ENCODE results near the gene PDE6C.

The PDE6C gene

DNA sequence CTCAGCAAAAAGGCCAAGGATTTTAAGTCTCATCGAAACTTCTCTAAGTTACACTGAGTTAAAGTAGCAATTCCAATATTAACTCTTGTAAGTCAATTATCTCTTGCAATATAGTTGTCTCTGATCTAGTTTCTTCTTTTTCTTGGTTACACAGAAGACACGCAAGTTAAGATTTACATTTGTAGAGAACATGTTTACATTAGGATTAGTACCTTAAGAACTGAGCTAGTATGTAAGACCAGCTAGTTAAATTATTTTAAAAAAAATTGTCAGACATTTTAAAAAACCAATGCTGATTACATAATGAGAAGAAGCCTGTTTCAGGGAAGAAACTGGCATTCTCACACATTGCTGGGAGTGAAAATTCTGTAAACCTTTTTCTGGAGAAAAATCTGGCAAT is 58.7 kb downstream of the PDE6C start:
- H3K4me2 ChIP-seq (ENCODE audit: low read depth, low read length) = no peak overlapping the region
- H4K20me1 ChIP-seq (ENCODE audit: insufficient read depth, low read length) = no peaks in the 10 kb centered on the region
- H3K4me1 ChIP-seq (ENCODE audit: low read length) = no peaks in the 10 kb centered on the region
- no peak overlapping the region for H2AFZ ChIP-seq (ENCODE audit: low read length)
- H3K9me3 ChIP-seq (replicated peaks; ENCODE audit: insufficient read depth, low read length) = no peaks in the 10 kb centered on the region
- no peaks in the 10 kb centered on the region for H3K79me2 ChIP-seq (ENCODE audit: low read length)
- H3F3A ChIP-seq (ENCODE audit: insufficient read depth, low read length) = no peaks in the 10 kb centered on the region
- no peak for DNase-seq
- H3K9ac ChIP-seq (ENCODE audit: low read length) = no peak overlapping the region
- no peaks in the 10 kb centered on the region for H3K9me2 ChIP-seq (replicated peaks; ENCODE audit: insufficient read depth, low read length)
- H3K36me3 ChIP-seq (replicated peaks; ENCODE audit: insufficient read depth, low read length) = no peaks in the 10 kb centered on the region
- H3K27ac ChIP-seq (ENCODE audit: low read length) = no peak overlapping the region
- no peak overlapping the region for H3K4me3 ChIP-seq (ENCODE audit: low read length)
- H3K27me3 ChIP-seq (replicated peaks; ENCODE audit: insufficient read depth, low read length) = no peaks in the 10 kb centered on the region
- TF ChIP-seq, protein P1, sequence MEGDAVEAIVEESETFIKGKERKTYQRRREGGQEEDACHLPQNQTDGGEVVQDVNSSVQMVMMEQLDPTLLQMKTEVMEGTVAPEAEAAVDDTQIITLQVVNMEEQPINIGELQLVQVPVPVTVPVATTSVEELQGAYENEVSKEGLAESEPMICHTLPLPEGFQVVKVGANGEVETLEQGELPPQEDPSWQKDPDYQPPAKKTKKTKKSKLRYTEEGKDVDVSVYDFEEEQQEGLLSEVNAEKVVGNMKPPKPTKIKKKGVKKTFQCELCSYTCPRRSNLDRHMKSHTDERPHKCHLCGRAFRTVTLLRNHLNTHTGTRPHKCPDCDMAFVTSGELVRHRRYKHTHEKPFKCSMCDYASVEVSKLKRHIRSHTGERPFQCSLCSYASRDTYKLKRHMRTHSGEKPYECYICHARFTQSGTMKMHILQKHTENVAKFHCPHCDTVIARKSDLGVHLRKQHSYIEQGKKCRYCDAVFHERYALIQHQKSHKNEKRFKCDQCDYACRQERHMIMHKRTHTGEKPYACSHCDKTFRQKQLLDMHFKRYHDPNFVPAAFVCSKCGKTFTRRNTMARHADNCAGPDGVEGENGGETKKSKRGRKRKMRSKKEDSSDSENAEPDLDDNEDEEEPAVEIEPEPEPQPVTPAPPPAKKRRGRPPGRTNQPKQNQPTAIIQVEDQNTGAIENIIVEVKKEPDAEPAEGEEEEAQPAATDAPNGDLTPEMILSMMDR (IDR thresholded peaks at IDR 0.05; ENCODE audit: low read length) = no peak
- TF ChIP-seq EZH2phosphoT487 (IDR thresholded peaks at IDR 0.05; ENCODE audit: low read length) (no peak), EZH2 (optimal IDR thresholded peaks at IDR 0.05; ENCODE audit: low read depth, low read length) (no peak)

DNA sequence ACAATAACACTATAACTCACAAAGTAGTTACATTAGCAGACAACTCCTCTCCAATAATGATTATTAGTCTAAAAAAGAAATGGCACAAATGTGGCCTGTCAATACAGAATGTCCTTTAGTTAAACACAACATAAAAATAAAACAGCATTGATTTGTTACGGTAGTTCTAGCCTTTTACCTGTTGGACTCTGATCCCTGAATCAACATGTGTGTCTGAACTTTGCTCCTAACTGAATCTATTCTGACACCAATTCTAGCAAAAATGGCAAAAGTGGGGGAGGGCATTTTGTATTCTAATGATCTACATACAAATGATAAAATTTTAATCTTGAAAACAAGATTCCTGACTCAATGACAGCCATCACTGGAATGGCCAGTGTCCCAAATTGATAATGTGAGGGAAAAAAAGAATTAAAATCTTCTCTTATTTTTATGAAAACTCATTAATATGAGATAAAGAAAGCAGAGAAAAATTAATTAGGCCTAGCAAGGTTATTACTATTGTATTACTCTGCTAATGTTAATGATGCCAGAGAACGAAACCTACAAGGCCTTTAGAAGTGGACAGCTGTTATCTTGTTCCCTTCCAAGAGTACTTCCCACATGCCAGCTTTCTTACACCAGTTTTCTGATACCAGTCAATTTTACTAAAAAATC is 59.8 kb downstream of the PDE6C start:
- DNase-seq = no peak
- Histone ChIP-seq H3K9me2 (replicated peaks; ENCODE audit: insufficient read depth, low read length) (no peaks in the 10 kb centered on the region), H3K79me2 (ENCODE audit: low read length) (no peaks in the 10 kb centered on the region), H2AFZ (ENCODE audit: low read length) (no peak overlapping the region), H3K27me3 (replicated peaks; ENCODE audit: insufficient read depth, low read length) (no peaks in the 10 kb centered on the region), H3K27ac (ENCODE audit: low read length) (no peak overlapping the region), H3F3A (ENCODE audit: insufficient read depth, low read length) (no peaks in the 10 kb centered on the region), H3K36me3 (replicated peaks; ENCODE audit: insufficient read depth, low read length) (no peaks in the 10 kb centered on the region), H4K20me1 (ENCODE audit: insufficient read depth, low read length) (no peaks in the 10 kb centered on the region), H3K9me3 (replicated peaks; ENCODE audit: insufficient read depth, low read length) (no peaks in the 10 kb centered on the region), H3K4me3 (ENCODE audit: low read length) (no peak overlapping the region), H3K4me2 (ENCODE audit: low read depth, low read length) (no peak overlapping the region), H3K9ac (ENCODE audit: low read length) (no peak overlapping the region), H3K4me1 (ENCODE audit: low read length) (no peaks in the 10 kb centered on the region)
- no peak for TF ChIP-seq EZH2phosphoT487 (IDR thresholded peaks at IDR 0.05; ENCODE audit: low read length)
- TF ChIP-seq, protein P1 (IDR thresholded peaks at IDR 0.05; ENCODE audit: low read length) = no peak
- TF ChIP-seq EZH2 (optimal IDR thresholded peaks at IDR 0.05; ENCODE audit: low read depth, low read length) = no peak

DNA sequence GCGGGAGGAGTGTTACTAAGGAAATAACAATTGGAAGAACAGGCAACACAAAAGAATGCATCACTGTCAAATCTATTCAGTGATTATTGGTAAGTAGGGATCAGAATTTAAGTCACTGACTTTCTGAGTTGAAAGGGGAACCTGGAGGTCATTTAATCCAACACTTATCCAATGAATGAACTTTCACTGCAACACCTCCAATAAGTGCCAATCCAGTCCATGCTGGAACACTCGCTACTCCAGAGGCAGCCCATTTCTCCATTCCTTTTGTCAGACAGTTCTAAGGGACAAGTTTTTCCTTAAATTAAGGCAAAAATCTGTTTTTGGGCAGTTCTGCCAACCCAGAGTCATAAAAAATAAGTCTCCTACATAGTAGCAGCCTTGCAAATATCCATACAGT is 60.6 kb downstream of the PDE6C start:
- Histone ChIP-seq H4K20me1 (ENCODE audit: insufficient read depth, low read length) (no peaks in the 10 kb centered on the region), H3K9me3 (replicated peaks; ENCODE audit: insufficient read depth, low read length) (no peaks in the 10 kb centered on the region), H3F3A (ENCODE audit: insufficient read depth, low read length) (no peaks in the 10 kb centered on the region), H3K27ac (ENCODE audit: low read length) (no peak overlapping the region), H2AFZ (ENCODE audit: low read length) (no peak overlapping the region), H3K9ac (ENCODE audit: low read length) (no peak overlapping the region), H3K4me2 (ENCODE audit: low read depth, low read length) (no peak overlapping the region), H3K27me3 (replicated peaks; ENCODE audit: insufficient read depth, low read length) (no peaks in the 10 kb centered on the region), H3K9me2 (replicated peaks; ENCODE audit: insufficient read depth, low read length) (no peaks in the 10 kb centered on the region), H3K4me1 (ENCODE audit: low read length) (no peaks in the 10 kb centered on the region), H3K4me3 (ENCODE audit: low read length) (no peak overlapping the region), H3K79me2 (ENCODE audit: low read length) (no peaks in the 10 kb centered on the region), H3K36me3 (replicated peaks; ENCODE audit: insufficient read depth, low read length) (no peaks in the 10 kb centered on the region)
- no peak for DNase-seq
- TF ChIP-seq EZH2phosphoT487 (IDR thresholded peaks at IDR 0.05; ENCODE audit: low read length) (no peak), EZH2 (optimal IDR thresholded peaks at IDR 0.05; ENCODE audit: low read depth, low read length) (no peak)
- TF ChIP-seq, protein P1 (IDR thresholded peaks at IDR 0.05; ENCODE audit: low read length) = no peak
